ENCODE measurements around the gene IER5L.

The IER5L gene

DNA sequence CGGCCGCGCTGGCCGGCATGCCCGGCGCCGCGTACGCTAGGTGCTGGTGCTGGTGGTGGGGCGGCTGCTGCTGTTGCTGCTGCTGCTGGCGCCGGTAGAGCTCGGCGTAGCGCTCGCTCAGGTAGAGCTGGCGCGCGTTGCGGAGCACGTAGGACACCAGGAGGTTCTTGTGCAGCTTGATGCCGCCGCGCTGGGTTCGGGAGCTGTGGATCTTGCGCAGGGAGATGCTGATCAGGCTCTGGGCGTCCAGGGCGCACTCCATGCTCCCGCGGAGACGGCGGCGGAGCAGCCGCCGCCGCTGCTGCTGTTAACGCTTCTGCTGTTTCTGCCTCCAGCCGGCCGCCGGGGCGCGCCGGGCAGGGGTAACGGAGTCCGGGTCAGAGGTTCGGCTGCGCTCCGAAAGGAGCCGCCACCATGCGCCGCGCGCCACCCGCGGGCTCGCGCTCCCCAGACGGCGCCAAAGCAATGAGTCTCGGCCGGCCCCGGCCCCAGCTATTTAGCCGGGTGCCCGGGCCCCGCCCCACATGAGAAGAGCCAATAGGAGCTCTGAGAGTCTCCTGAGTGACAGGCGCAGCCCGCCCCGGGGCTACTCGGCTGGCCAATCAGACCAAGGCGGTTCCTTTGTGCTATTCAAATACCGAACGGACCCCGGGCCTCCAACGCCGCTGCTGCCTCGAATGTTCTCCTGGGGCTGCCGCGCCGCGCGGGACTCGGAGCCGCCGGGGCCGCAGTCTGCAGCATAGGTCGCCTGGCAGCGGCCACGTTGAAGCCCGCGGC lies at the start of gene IER5L:
Gene IER5L, minus strand, starts transcription at position 471 of the 777 bp plus-strand sequence. Its CDS starts 209 bp downstream, at position 262.
- Mint-ChIP-seq H3K4me1 (peaks cover 11% of the 10 kb centered on the region), H3K9me3 (no peaks in the 10 kb centered on the region), H3K27ac (no peak within 1 kb of the TSS), H3K4me3 (peak within 1 kb of the TSS; percentile 82), H3K27me3 (peaks cover 4% of the 10 kb centered on the region), H3K36me3 (ENCODE audit: low read depth) (no peaks in the 10 kb centered on the region)
- ATAC-seq (peak; percentile 92), DNase-seq (peak; percentile 93)

- Mint-ChIP-seq H3K9me3 (peaks cover 5% of the 10 kb centered on the region), H3K27me3 (no peaks in the 10 kb centered on the region), H3K4me3 (no peak overlapping the region), H3K27ac (no peak overlapping the region), H3K4me1 (peaks cover 34% of the 10 kb centered on the region), H3K36me3 (ENCODE audit: low read depth) (no peaks in the 10 kb centered on the region)
- DNase-seq (no peak), ATAC-seq (no peak)
These were observed 49.8 kb upstream of the IER5L start for GRCh38 chr9:129227843-129228189.

- Mint-ChIP-seq H3K27ac (peak overlapping the region; percentile 60), H3K9me3 (no peaks in the 10 kb centered on the region), H3K4me1 (peaks cover 44% of the 10 kb centered on the region), H3K36me3 (ENCODE audit: low read depth) (no peaks in the 10 kb centered on the region), H3K4me3 (no peak overlapping the region), H3K27me3 (no peaks in the 10 kb centered on the region)
- peak; percentile 65 for DNase-seq
- ATAC-seq, result peak; percentile 57
These were observed 47.8 kb upstream of the IER5L start for GRCh38 chr9:129225815-129226214.

DNA sequence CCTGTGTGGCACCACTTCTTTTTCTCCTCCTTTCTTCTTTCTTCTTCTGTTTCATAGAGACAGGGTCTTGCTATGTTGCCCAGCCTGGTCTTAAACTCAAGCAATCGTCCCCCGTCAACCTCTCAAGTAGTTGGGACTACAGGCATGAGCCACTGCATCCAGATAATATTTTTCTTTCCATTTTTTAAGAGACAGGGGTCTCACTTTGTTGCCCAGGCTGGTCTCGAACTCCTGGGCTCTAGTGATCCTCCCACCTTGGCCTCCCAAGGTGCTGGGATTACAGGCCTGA lies 47.4 kb upstream of the IER5L start:
- H3K4me3 Mint-ChIP-seq, result no peak overlapping the region
- H3K9me3 Mint-ChIP-seq, result no peaks in the 10 kb centered on the region
- H3K36me3 Mint-ChIP-seq (ENCODE audit: low read depth), result no peaks in the 10 kb centered on the region
- ATAC-seq, result no peak
- H3K27ac Mint-ChIP-seq, result peak overlapping the region; percentile 60
- H3K27me3 Mint-ChIP-seq, result no peaks in the 10 kb centered on the region
- H3K4me1 Mint-ChIP-seq, result peaks cover 47% of the 10 kb centered on the region
- DNase-seq, result no peak

- ATAC-seq (no peak), DNase-seq (no peak)
- H3K27me3 Mint-ChIP-seq, result no peaks in the 10 kb centered on the region
- H3K4me3 Mint-ChIP-seq, result no peak overlapping the region
- no peaks in the 10 kb centered on the region for H3K36me3 Mint-ChIP-seq (ENCODE audit: low read depth)
- no peaks in the 10 kb centered on the region for H3K9me3 Mint-ChIP-seq
- H3K27ac Mint-ChIP-seq, result peak overlapping the region; percentile 60
- peaks cover 44% of the 10 kb centered on the region for H3K4me1 Mint-ChIP-seq
These were observed 46.8 kb upstream of the IER5L start for GRCh38 chr9:129224618-129225489.

GRCh38 chr9:129223551-129224208 lies 45.6 kb upstream of the IER5L start:
- Mint-ChIP-seq H3K9me3 (no peaks in the 10 kb centered on the region), H3K27me3 (no peaks in the 10 kb centered on the region), H3K4me3 (no peak overlapping the region), H3K4me1 (peaks cover 39% of the 10 kb centered on the region), H3K36me3 (ENCODE audit: low read depth) (no peaks in the 10 kb centered on the region), H3K27ac (no peak overlapping the region)
- DNase-seq (no peak), ATAC-seq (no peak)

GRCh38 chr9:129222819-129223218 lies 44.8 kb upstream of the IER5L start:
- ATAC-seq (no peak), DNase-seq (no peak)
- H3K36me3 Mint-ChIP-seq (ENCODE audit: low read depth), result no peaks in the 10 kb centered on the region
- H3K4me1 Mint-ChIP-seq, result peaks cover 39% of the 10 kb centered on the region
- peak overlapping the region; percentile 18 for H3K27ac Mint-ChIP-seq
- no peak overlapping the region for H3K4me3 Mint-ChIP-seq
- no peaks in the 10 kb centered on the region for H3K9me3 Mint-ChIP-seq
- no peaks in the 10 kb centered on the region for H3K27me3 Mint-ChIP-seq

- DNase-seq, result no peak
- peak overlapping the region; percentile 18 for H3K27ac Mint-ChIP-seq
- no peak overlapping the region for H3K4me3 Mint-ChIP-seq
- peaks cover 39% of the 10 kb centered on the region for H3K4me1 Mint-ChIP-seq
- H3K27me3 Mint-ChIP-seq, result no peaks in the 10 kb centered on the region
- H3K36me3 Mint-ChIP-seq (ENCODE audit: low read depth), result no peaks in the 10 kb centered on the region
- no peaks in the 10 kb centered on the region for H3K9me3 Mint-ChIP-seq
- ATAC-seq, result no peak
These were observed 44.0 kb upstream of the IER5L start for GRCh38 chr9:129221979-129222635.

DNA sequence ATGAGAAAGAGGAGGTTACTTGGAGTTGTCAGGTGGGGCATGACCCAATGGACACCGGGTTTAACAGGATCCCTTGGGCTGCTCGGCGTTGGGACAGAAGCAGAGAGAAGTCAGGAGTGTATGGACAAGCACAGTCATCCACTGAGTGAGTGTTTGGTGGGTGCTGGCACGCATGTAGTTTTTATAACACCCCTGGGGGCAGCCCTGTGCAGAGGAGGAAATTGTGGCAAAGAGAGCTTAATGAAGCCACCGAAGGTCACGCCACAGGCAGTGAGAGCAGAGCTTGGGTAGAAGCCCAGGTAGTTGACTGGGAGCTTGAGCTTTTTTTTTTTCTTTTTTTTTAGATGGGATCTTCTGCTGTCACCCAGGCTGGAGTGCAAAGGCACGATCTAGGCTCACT lies 43.2 kb upstream of the IER5L start:
- Mint-ChIP-seq H3K9me3 (no peaks in the 10 kb centered on the region), H3K27me3 (no peaks in the 10 kb centered on the region), H3K4me3 (no peak overlapping the region), H3K4me1 (peaks cover 37% of the 10 kb centered on the region), H3K36me3 (ENCODE audit: low read depth) (no peaks in the 10 kb centered on the region), H3K27ac (peak overlapping the region; percentile 1)
- DNase-seq, result peak; percentile 45
- peak; percentile 73 for ATAC-seq

DNA sequence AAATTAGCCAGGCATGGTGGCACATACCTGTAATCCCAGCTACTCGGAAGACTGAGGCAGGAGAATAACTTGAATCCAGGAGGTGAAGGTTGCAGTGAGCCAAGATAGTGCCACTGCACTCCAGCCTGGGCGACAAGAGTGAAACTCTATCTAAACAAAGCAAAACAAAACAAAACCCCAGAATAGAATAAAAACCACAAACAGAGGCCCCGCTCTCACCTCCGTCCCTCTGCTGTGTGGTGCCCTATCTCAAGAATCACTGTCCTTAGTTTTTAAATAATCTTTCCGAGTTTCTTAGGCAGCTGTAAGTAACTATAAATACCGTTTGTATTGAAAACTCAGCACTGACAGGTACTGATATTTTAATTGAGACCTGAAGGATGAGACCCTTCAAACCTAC lies 42.7 kb upstream of the IER5L start:
- no peak overlapping the region for H3K4me3 Mint-ChIP-seq
- peak overlapping the region; percentile 1 for H3K27ac Mint-ChIP-seq
- no peaks in the 10 kb centered on the region for H3K27me3 Mint-ChIP-seq

GRCh38 chr9:129218918-129219317 lies 40.9 kb upstream of the IER5L start:
- H3K4me1 Mint-ChIP-seq, result peaks cover 20% of the 10 kb centered on the region
- H3K27me3 Mint-ChIP-seq, result no peaks in the 10 kb centered on the region
- H3K27ac Mint-ChIP-seq, result no peak overlapping the region
- DNase-seq, result no peak
- no peaks in the 10 kb centered on the region for H3K9me3 Mint-ChIP-seq
- no peaks in the 10 kb centered on the region for H3K36me3 Mint-ChIP-seq (ENCODE audit: low read depth)
- no peak overlapping the region for H3K4me3 Mint-ChIP-seq
- no peak for ATAC-seq

More for the DNA sequence above, 42.7 kb upstream of the IER5L start:
- DNase-seq (no peak), ATAC-seq (no peak)
- Mint-ChIP-seq H3K4me1 (peaks cover 33% of the 10 kb centered on the region), H3K36me3 (ENCODE audit: low read depth) (no peaks in the 10 kb centered on the region), H3K9me3 (no peaks in the 10 kb centered on the region)

GRCh38 chr9:129218272-129218625 lies 40.2 kb upstream of the IER5L start:
- H3K36me3 Mint-ChIP-seq (ENCODE audit: low read depth), result no peaks in the 10 kb centered on the region
- H3K4me3 Mint-ChIP-seq, result no peak overlapping the region
- no peak for DNase-seq
- H3K27me3 Mint-ChIP-seq, result no peaks in the 10 kb centered on the region
- no peak overlapping the region for H3K27ac Mint-ChIP-seq
- no peaks in the 10 kb centered on the region for H3K9me3 Mint-ChIP-seq
- no peak for ATAC-seq
- peaks cover 20% of the 10 kb centered on the region for H3K4me1 Mint-ChIP-seq

DNA sequence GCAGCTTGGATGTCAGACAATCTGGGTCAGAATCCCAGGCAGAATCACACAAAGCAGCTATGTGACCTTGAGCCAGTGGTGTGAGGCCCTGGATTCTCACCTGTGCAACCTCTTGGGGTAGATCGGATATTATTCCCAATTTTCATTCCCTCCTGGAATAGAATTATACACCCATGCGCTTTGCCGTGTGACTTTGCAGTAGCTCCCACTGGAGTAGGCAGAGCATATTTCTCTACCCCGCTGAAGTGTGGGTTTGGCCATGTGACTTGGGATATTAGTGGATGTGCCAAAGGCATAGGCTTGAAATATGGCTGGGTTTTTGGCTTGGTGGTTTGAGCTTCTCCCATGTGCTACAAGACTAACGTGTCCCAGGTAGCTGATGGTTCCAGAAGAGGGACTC lies 35.5 kb upstream of the IER5L start:
- Mint-ChIP-seq H3K4me3 (no peak overlapping the region), H3K4me1 (peaks cover 12% of the 10 kb centered on the region), H3K36me3 (ENCODE audit: low read depth) (no peaks in the 10 kb centered on the region), H3K9me3 (no peaks in the 10 kb centered on the region), H3K27me3 (no peaks in the 10 kb centered on the region), H3K27ac (no peak overlapping the region)
- DNase-seq (no peak), ATAC-seq (no peak)

GRCh38 chr9:129211686-129212085 lies 33.6 kb upstream of the IER5L start:
- DNase-seq (no peak), ATAC-seq (no peak)
- H3K9me3 Mint-ChIP-seq, result no peaks in the 10 kb centered on the region
- H3K4me1 Mint-ChIP-seq, result peaks cover 31% of the 10 kb centered on the region
- H3K27ac Mint-ChIP-seq, result no peak overlapping the region
- no peak overlapping the region for H3K4me3 Mint-ChIP-seq
- H3K27me3 Mint-ChIP-seq, result no peaks in the 10 kb centered on the region
- H3K36me3 Mint-ChIP-seq (ENCODE audit: low read depth), result no peaks in the 10 kb centered on the region
